Fibroblast of skin of right biceps (primary cell): Measurements from ENCODE around the gene GMPS.
A peak's percentile ranks its signal among the peaks of the same experiment; 100 is the strongest.
"Not testable (repeated sequence)": the region's sequence is repeated elsewhere in the genome, so short reads cannot be mapped to it uniquely, and the experiment has no call there.

Experiments
- DNase-seq: peaks from one replicate; pipeline ENCODE4 v3.0.0-alpha.2; 2013

Gene GMPS

DNA sequence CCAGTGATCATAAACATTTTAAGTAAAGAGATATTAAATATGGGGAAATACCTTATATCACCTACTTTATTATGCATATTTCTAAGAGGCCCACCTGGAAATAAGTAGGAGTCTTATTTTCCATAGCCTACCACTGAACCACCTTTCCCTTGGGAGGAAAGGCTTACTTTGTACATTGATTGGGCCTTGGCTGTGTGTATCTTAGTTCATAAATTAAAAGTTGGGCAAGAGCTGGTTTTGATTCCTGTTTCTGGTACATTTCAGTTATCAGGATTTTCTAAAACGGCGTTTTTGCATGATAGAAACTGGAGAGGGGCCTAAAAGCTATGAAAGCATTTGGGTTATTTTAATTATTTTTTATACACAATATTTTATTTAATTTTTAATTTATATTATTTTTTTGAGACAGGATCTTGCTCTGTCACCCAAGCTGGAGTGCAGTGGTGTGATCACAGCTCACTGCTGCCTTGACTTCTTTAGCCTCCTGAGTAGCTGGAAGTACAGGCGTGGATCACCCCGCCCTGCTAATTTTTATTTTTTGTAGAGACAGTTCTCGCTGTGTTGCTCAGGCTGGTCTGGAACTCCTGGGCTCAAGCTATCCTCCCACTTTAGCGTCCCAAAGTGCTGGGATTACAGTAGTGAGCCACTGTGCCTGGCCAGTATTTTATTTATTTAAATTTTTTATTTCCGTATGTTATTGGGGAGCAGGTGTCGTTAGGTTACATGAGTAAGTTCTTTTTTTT lies 2.6 kb downstream of the GMPS start:
- DNase-seq, result no peak

DNA sequence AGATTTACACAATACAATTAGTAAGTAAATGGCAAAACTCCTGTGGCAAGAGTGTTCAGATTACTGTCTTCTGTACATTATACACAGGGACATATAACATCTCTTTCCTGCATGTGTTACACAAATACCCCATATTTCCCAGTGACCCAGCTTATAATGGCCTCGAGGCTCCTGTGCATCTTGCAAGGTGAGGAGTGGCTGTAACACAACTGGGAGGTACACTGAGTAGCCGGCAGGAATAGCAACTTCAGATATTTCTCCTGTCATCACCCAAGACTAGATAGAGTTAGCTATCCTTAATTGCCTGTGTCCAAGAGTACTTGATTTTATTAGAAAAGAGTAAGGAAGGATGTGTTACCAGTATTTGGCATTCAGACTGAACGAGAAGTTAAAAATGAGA lies 5.6 kb downstream of the GMPS start:
- DNase-seq, result no peak

DNA sequence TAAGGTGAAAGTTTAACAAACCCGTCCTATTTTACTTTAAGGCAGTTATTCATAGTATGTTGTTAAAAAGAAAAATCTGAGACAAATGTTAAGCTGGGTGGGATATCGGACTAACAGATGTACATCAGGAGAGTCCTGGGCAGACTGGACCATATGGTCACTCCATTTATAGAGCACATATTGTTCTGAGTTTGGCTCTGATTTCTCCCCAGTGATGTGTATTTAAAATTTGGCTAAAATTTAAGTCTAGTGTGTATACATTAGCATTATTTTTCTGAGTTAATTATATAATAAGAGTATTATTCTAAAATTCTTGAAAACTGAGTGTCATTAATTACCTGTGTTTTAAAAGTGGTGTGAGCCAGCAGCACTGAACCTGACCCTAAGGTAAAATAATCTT lies 6.1 kb downstream of the GMPS start:
- no peak for DNase-seq

DNA sequence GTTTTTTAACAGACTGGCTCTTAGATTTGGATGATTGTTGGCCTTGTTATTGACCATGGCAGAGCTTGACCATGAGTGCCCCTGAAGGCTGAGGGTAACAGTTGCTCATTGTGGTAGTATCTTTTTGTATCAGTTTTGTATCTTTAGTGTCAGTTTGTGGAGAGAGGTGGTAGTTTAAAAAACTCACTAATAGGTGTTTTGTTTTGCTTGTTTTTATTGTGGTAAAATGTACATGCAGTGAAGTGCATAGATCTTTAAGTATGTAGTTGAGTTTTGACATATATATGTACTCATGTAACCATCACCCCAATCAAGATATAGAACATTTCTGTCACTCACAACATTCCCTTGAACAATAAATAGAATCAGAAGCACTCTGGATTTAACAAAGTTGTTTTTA lies 9.8 kb downstream of the GMPS start:
- DNase-seq, result no peak

DNA sequence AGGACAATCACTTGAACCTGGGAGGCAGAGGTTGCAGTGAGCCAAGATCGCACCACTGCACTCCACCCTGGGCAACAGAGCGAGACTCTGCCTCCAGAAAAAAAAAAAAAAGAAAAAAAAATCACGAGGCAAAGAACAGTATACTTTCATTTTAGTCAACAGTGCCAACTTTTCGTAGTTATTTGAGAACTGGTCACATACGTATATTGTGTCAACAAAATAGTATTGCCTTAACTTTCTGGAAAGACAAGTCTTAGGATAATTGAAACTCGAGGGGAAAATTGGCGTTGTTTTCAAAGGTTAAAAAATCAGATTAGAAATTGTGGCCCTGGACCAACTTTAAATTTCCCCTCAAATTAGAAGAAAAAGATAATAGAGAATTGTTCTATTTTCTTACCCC lies 13.8 kb downstream of the GMPS start:
- no peak for DNase-seq

DNA sequence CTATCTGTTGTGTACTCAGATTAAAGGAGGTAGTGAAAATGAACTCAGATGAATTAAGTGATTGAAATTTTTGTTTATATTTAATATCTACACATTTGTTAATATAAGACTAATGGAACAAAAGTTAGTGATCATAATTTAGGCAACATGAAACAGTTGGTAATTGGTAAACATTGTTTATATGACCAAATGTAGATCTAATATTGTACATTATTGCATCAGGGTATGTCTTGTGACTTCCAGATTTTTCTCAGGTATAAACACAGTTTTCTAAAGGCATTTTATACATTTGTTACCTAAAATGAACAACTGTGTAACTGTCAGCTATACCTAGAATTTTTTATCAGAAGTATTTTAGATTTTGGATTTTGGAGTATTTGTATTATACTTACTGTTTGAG lies 14.8 kb downstream of the GMPS start:
- no peak for DNase-seq

DNA sequence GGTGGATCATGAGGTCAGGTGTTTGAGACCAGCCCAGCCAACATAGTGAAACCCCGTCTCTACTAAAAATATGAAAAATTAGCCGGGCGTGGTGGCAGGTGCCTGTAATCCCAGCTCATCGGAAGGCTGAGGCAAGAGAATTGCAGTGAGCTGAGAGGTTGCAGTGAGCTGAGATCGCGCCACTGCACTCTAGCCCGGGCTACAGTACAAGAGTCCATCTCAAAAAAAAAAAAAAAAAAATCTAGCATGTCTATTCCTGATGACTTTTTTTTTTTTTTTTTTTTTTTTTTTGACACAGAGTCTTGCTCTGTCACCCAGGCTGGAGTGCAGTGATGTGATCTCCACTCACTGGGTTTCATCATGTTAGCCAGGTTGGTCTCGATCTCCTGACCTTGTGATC lies 15.9 kb downstream of the GMPS start:
- not testable (repeated sequence) for DNase-seq

DNA sequence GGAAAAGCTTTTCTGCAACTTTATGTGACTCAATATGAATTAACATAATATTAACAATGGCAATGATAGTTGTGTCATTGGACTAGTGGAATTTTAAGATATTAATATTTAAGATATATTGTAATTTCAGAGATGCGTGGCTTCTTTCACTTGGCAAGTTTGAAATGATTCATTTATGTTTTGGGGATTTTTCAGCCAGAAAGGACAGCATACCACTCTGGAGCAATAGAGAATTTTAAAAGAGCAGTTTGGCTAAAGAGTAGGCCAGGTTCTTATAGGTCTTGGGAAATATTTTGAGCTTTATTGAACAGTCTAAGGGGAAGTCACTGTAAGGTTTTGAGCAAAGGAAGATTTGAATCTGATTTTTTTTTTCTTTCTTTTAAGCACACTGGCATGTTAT lies 16.5 kb downstream of the GMPS start:
- no peak for DNase-seq

DNA sequence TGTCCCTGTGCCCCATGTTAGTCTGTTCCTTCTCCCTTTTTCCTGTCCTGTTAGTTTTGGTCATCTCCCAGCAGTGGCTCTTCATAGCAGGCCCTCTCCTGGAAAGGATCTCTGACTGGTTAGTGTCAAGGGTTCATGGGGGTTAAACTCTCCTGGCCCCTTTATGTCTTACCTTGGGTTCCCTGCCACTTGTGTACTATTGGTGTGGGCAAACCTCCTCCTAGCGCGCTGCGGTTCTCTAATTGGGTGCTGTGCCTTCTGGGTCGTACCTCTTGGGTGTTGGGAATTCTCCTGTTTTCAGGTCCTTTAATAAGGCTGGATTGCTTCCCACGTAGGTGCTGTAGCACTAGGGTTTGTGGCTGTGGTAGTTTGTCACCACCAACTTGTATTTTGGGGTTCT lies 18.8 kb downstream of the GMPS start:
- no peak for DNase-seq

DNA sequence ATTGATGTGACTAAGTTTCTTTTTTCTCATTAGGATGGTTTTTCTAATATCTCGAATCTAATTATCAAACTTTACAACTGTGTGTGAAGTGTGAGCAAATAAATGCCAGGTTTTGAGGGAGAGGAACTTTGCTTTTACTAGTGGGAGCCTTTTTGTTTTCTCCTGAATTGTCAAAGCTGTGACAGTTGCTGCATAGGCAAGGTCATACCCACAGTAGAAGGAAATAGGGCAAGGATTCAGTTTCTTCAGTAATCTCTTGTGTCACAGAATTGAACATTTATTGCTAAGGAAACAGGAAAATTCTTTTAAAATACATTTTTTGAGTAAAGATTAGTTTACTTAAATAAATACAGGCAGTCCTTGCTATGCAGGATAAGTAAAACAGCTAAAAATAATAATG lies 19.5 kb downstream of the GMPS start:
- DNase-seq, result no peak

DNA sequence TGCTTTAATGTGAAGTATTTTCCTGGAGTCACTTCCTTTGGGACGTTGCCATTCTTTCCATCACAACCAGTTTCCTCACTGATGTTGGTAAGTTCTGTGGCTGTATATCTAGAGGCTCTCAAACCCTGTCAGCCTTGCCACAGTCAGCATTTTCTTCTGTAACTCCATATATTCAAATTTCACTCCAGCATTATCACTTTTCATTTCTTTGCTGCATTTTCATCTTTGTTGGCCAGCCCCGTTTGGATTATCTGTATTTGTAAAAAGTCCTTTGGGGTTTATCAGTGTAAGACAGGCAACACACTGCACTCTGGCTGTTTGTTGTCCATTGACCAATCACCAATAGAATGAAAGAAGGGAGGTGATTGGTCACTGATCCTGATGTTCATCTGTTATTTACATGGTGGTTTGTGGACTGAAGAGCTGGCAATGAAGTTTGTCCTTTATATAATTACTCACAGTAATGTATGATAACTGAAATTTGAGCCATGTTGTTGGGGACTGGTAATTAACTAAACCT lies 20.3 kb downstream of the GMPS start:
- peak; percentile 40 for DNase-seq

DNA sequence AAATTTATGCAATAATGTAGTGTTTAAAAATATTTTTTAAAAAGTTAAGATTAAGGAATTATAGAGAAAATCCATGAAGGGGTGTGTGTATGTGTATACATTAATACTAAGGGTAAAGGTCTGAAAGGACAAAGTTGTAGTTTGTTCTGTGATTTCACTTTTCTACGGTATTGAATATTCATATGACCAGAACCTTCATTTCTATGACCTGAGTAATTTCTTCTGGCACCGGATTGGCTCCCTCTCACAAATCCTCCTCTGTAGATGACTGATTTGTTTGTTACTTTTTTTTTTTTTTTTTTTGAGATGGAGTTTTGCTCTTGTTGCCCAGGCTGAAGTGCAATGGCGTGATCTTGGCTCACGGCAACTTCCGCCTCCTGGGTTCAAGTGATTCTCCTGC lies 20.9 kb downstream of the GMPS start:
- DNase-seq, result peak; percentile 30

DNA sequence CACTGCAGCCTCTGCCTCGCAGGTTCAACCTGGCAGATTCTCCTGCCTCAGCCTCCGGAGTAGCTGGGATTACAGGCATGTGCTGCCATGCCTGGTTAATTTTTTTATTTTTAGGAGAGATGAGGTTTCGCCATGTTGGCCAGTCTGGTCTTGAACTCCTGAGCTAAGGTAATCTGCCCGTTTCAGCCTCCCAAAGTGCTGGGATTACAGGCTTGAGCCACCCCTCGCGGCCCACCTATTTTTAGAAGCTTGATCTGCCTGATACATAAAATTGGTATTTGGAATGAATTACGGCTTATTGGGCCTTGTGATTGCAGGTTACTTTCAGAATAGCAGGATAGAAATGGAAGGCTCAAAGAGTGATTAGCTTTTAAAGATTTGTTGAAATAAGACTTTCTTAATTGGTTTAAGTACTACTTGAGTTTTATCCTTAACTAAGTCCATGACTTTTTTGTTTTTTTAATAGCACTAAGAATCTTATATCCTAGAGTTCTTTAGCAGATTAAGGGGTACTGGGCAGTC lies 25.0 kb downstream of the GMPS start:
- no peak for DNase-seq

DNA sequence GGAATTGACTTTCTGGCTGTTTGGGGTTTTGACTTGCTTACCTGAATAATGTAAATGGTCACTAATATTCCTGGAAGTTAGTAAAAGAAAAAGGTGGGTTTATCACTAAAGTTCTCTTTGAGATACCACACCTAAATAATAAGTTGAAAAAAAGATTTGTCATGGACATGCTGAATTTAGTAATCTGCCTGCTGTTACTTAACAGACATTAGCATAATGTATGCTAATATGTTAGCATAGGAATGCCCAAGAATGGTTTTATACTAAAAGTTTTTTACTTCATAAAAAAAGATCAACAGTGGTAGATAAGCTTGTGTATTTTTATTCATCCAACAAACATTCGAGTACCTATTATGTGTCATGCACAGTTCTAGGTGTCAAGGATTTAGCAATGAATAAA lies 36.5 kb downstream of the GMPS start:
- DNase-seq, result no peak

DNA sequence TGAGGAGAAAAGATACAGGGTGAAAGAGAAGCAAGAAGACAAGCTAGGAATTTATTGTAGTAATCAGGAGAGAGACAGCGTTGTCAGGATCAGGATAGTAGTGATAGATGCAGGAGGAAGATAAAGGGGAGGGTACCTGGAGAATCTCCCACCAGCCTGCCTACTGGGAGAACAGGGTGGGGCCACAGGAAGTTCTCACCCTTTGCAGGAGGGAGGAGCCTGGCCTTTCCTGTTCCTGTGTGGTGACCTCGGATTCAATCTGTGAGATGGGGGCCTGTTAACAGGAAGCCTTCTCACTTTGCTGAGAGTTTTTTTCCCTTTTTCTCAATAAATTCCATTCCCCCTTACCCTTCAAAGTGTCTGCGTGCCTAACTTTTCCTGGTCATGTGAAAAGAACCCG lies 37.6 kb downstream of the GMPS start:
- DNase-seq, result no peak

DNA sequence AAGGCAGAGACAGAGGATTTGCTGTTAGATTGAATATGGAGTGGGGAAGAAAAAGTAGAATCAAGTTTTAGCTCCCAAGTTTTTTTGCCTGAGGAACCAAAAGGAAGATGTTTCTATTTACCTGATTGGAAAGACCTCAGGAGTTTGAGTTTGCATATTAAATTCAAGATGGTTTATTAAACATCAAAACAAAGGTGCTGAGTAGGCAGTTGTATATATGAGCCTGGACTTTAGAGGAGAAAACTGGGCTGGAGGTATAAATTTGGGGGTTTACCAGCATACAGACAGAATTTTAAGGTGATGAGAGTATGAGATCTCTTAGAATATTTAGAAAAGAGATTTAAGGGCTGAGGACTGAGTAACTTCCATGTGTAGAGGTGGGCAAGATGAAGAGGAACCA lies 38.2 kb downstream of the GMPS start:
- DNase-seq, result no peak

DNA sequence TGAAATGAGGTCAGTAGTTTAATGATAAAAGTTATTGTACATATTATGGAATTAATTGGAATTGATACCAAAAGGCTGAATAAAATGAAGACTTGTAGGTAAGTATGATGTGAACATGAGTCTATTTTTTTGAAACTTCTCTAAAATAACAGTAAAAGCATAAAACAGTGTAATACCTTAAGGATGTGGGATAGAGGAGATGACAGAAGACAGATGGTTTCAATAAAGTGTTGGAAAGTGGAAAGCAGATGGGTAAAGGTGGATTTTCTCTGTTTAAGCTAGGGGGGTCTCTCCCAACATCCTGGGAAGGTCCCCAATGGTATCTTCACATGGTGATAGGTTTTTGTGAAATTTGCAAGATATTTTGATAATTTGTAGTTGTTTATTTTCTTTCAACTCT lies 41.6 kb downstream of the GMPS start:
- no peak for DNase-seq

DNA sequence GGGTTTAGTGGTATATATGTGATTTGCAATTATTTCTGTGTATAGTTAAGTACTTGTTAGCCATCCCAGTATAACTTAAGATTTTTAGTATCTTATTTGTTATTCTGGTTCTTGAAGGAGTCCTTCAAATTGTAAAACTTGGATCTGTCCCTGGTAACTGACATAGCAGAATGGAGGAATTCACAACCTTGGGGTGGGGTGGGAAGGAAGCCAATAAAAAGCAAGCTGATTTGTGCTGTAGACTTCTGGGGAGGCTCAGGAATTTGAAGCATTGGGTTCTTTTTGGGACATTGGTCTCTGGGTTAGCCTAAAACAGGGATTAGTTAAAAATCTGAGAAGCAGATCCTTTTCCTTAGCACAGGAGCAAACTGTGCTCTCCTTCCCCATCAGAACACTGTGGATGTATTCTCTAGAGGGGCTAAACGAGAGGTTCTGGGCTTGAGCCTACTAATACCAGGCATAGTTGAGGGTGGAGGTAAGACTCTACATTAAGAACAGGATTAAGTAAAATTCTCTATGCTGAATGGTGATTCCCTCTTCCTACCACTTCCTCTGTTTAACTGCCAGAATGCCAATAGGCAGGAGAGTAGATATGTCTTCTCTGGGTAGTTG lies 42.2 kb downstream of the GMPS start:
- DNase-seq, result peak; percentile 52

DNA sequence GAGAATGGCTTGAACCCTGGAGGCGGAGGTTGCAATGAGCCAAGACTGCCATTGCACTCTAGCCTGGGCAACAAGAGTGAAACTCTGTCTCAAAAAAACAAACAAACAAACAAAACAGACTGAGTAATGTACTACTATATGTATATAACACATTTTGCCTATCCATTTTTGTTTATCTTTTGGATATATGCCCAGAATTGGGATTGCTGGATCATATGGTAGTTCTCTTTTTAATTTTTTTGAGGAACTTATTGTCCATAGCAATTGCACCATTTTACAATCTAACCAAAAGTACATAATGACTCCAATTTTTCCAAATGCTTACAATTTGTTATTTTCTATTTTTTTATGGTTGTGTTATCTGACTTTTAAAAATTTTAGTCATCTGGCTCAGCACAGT lies 47.3 kb downstream of the GMPS start:
- no peak for DNase-seq

DNA sequence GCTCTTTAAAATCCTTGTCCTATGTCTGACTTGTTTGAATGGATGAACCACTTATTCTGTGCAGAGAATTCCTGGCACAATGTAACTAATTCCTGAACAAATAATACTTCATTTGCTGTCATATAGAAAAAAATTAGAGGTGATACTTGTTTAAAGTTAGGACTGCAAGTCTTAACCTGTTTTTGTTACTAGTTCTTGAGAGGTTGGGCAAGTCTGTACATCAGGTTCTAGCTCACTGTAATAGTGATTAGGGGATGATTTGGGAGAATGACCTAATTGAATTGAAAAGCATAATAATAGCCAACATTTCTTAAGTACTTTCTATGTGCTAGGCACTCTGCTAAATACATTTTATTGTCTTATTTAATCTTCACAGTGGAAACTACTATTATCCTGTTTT lies 49.3 kb downstream of the GMPS start:
- DNase-seq, result no peak

DNA sequence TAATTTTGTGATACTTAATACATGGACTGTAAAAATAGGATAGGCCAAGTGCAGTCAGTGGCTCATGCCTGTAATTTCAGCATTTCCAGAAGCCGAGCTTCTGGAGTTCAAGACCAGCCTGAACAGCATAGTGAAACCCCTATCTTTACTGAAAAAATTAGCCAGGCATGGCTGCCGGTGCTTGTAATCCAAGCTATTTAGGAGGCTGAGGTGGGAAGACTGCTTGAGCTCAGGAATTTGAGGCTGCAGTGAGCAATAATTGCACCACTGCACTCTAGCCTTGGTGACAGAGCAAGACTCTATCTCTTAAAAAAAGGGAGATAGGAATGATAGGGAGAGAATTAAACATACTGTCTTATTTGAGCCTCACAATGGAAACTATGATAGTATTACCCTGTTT lies 51.0 kb downstream of the GMPS start:
- DNase-seq, result no peak

DNA sequence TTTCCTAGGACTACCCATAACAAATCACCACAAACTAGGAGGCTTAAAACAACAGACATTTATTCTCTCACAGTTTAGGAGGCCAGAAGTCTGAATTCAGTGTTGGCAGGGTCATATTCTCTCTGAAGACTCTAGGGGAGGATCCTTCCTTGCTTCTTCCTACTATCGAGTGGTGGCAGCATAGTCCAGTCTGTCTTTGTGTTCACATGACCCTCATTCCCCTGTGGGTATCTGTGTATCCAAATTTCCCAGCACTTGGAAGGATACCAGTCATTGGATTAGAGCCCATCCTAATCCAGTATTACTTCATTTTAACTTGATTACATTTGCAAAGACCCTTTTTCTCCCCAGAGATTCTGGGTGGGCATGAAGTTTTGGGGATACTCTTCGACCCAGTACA lies 63.8 kb downstream of the GMPS start:
- no peak for DNase-seq

DNA sequence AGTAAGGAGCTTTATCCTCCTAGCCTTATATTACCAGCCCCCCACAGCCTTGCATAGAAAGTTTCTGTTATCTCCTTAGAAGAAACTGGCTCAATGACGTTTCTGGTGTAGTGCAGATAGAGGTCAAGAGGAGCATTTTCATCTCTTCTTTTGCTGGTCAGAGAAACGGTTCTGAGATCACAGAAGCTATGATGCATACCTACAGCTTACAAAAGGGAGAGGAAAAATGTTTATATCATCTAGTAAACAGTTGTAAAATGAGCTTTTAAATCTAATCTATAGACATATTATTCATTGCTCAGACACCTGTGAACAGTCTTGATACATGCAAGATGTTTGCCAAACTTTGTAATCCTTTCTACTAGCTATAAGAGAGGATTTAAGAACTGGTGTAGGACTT lies 68.0 kb downstream of the GMPS start:
- DNase-seq, result no peak

DNA sequence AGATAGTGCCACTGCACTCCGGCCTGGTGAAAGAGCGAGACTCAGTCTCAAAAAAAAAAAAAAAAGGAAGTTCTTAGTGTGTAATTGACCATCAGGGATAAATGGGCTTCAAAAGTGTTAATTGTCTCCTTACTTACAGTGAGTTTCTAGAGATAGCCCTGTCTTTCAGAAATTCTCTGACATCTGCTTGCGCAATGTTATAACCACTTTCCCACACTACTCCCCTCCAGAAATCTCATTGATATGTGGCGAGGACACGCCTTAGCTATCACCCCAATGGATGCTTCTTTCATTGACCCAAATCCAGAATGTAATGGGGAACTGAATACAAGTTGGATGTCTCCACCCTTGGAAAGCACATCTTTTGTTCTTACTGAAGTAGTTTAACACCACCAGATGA lies 70.9 kb downstream of the GMPS start:
- DNase-seq, result no peak

DNA sequence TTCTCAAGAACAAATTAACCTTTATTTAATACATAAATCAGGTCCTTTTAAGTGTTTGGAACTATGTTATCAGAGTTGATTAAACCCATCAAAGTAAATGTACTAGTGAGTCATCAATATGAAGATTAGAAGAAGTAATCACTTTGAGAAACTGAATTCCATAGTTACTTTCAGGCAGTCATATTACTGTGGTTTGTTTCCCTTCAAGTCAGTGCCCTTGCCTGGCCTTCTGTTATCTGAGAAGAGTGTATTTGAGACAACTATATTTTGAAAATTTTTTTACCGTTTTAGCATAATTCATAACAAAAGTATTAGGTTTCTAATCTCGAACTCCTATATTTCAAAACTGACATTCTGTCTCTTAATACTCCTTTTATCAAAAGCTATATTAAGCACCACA lies 73.6 kb downstream of the GMPS start:
- no peak for DNase-seq
